Cardiac fibroblast (primary cell): Measurements from ENCODE around the gene CIAPIN1.

Experiments used
- DNase-seq, 2 donors: peaks; one replicate each; pipeline versions ENCODE4 v3.0.0 to v3.0.0-alpha.2; 2010; ENCODE audit warnings: low read depth in 2 of 2
- H3K4me3 ChIP-seq, 2 donors: replicated peaks in 1 of 2; 1 replicate in 1 of 2; 2 replicates in 1 of 2; pipeline ENCODE4 v1.5.1; 2011; ENCODE audit warnings: low read depth in 2 of 2, low read length in 2 of 2, mild to moderate bottlenecking in 2 of 2, moderate library complexity in 1 of 2
- CTCF ChIP-seq: IDR thresholded peaks from one replicate; pipeline ENCODE4 v1.5.1; 2011; ENCODE audit warnings: low read depth, mild to moderate bottlenecking, low read length, inconsistent platforms

CIAPIN1 gene

GRCh38 chr16:57396786-57397185 is 50.4 kb downstream of the CIAPIN1 start:
- H3K4me3 ChIP-seq = no peak overlapping the region
- TF ChIP-seq CTCF = no peak
- DNase-seq = no peak

DNA sequence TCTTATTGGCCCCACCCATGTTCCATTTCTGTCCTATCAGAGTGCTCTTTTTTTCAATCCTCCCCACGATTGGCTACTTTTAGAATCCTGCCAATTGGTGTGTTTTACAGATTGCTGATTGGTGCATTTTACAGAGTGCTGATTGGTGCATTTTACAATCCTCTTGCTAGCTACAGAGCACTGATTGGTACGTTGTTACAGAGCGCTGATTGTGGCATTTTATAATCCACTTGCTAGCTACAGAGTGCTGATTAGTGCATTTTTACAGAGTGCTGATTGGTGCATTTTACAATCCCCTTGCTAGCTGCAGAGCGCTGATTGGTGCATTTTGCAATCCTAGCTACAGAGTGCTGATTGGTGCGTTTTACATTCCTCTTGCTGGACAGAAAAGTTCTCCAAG is 52.2 kb downstream of the CIAPIN1 start:
- no peak overlapping the region for H3K4me3 ChIP-seq
- DNase-seq = no peak
- TF ChIP-seq CTCF = no peak

DNA sequence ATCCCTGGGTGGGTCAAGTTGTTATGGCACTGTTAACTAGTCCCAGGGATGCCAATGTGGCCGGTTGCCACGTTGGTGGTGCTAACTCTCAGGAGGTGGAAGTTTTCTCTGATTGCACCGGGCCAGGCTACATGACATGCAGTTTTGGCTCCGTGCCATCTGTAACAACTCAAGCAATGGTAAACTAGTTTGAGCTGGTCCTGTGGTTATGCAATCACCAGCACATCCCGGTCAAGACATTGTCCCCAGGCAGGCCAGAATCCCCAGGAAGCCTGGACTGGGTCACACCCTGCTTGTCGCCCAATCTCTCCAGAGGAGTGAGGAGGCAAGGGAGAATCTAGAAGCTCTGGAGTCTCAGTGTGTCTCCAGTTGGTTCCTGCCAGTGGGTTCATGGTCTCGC is 52.7 kb downstream of the CIAPIN1 start:
- DNase-seq = peak; percentile 32 to 42
- TF ChIP-seq CTCF = no peak
- H3K4me3 ChIP-seq = no peak overlapping the region

DNA sequence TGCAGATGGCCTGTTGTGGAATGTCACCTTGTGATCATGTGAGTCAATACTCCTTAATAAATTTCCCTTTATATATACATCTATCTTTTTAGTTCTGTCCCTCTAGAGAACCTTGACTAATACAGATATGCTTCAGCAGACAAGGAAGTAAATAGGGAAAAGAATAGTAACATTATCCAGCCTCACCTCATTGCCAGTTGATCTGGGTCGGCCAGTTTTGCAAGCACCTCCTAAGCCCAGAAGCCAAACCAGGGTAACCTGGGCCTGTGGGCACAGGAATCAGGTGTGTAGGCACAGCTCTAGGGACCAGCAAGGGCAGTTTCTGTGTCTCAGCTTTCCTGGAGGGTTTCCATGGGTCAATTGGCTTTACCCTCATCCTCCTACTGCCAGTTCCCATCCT is 54.5 kb downstream of the CIAPIN1 start:
- no peak overlapping the region for H3K4me3 ChIP-seq
- TF ChIP-seq CTCF = no peak
- no peak for DNase-seq

- DNase-seq = no peak
- no peak for TF ChIP-seq CTCF
- H3K4me3 ChIP-seq = no peak overlapping the region
Observed at GRCh38 chr16:57391708-57392107, 55.5 kb downstream of the CIAPIN1 start.

- TF ChIP-seq CTCF = no peak
- no peak overlapping the region for H3K4me3 ChIP-seq
- DNase-seq = no peak
Observed at GRCh38 chr16:57391300-57391699, 55.9 kb downstream of the CIAPIN1 start.

GRCh38 chr16:57390636-57391295 is 56.4 kb downstream of the CIAPIN1 start:
- no peak overlapping the region for H3K4me3 ChIP-seq
- TF ChIP-seq CTCF = no peak
- peak in 1 of 2 donors; percentile 73 for DNase-seq
